ENCODE results near the gene CLK4. TPM values are rescaled to one million over a fixed set of nuclear protein-coding genes. Genes with fewer than 3 reads are reported as not detected.

Gene CLK4
- total and polyA plus RNA-seq, 5 donors from 2014 or later = 12.5 to 86.4 (median 19.1) TPM

- Histone ChIP-seq H3K4me3 (ENCODE audit: low read depth, low read length) (no peak overlapping the region), H3K36me3 (ENCODE audit: control insufficient read depth, insufficient read depth, low read length) (peaks cover 89% of the 10 kb centered on the region), H3K27ac (ENCODE audit: insufficient read depth, low read length, poor library complexity, severe bottlenecking) (no peak overlapping the region), H3K27me3 (ENCODE audit: control insufficient read depth, insufficient read depth, low read length) (no peaks in the 10 kb centered on the region), H3K4me1 (ENCODE audit: control insufficient read depth, insufficient read depth, low read length, poor library complexity, severe bottlenecking) (peaks cover 3% of the 10 kb centered on the region), H3K9me3 (ENCODE audit: control insufficient read depth in 2 of 2, low read length in 2 of 2) (no peaks in the 10 kb centered on the region)
- DNase-seq (no peak), ATAC-seq (ENCODE audit: low read depth in 2 of 2) (no peak)
- peak overlapping the region in 2 of 3 donors; percentile 1 to 16 for H3K27ac Mint-ChIP-seq
- H3K36me3 Mint-ChIP-seq = peaks cover 49% of the 10 kb centered on the region
- peaks cover 10 to 24% (median 17%) of the 10 kb centered on the region in 4 donors for H3K4me1 Mint-ChIP-seq
- H3K9me3 Mint-ChIP-seq = no peaks in the 10 kb centered on the region
- no peaks in the 10 kb centered on the region for H3K27me3 Mint-ChIP-seq
- H3K4me3 Mint-ChIP-seq = no peak overlapping the region
Observed at GRCh38 chr5:178612299-178612698, 14.6 kb downstream of the CLK4 start.

- Histone ChIP-seq H3K9me3 (ENCODE audit: control insufficient read depth in 2 of 2, low read length in 2 of 2) (no peaks in the 10 kb centered on the region), H3K27me3 (ENCODE audit: control insufficient read depth, insufficient read depth, low read length) (no peaks in the 10 kb centered on the region), H3K4me1 (ENCODE audit: control insufficient read depth, insufficient read depth, low read length, poor library complexity, severe bottlenecking) (no peaks in the 10 kb centered on the region), H3K27ac (ENCODE audit: insufficient read depth, low read length, poor library complexity, severe bottlenecking) (no peak overlapping the region), H3K36me3 (ENCODE audit: control insufficient read depth, insufficient read depth, low read length) (peaks cover 87% of the 10 kb centered on the region), H3K4me3 (ENCODE audit: low read depth, low read length) (no peak overlapping the region)
- no peak overlapping the region for H3K4me3 Mint-ChIP-seq
- H3K27ac Mint-ChIP-seq = peak overlapping the region in 1 of 3 donors; percentile 12
- no peaks in the 10 kb centered on the region for H3K27me3 Mint-ChIP-seq
- ATAC-seq (ENCODE audit: low read depth in 2 of 2) = no peak
- DNase-seq = no peak
- peaks cover 4 to 18% (median 6%) of the 10 kb centered on the region in 4 donors for H3K4me1 Mint-ChIP-seq
- peaks cover 53% of the 10 kb centered on the region for H3K36me3 Mint-ChIP-seq
- no peaks in the 10 kb centered on the region for H3K9me3 Mint-ChIP-seq
Observed at GRCh38 chr5:178606269-178606668, 20.6 kb downstream of the CLK4 start.

- Mint-ChIP-seq H3K9me3 (no peaks in the 10 kb centered on the region), H3K36me3 (peaks cover 55% of the 10 kb centered on the region), H3K4me1 (peaks cover 4 to 18% (median 6%) of the 10 kb centered on the region in 4 donors), H3K4me3 (no peak overlapping the region), H3K27me3 (no peaks in the 10 kb centered on the region), H3K27ac (no peak overlapping the region)
- ATAC-seq (ENCODE audit: low read depth in 2 of 2) (no peak), DNase-seq (no peak)
- Histone ChIP-seq H3K9me3 (ENCODE audit: control insufficient read depth in 2 of 2, low read length in 2 of 2) (no peaks in the 10 kb centered on the region), H3K4me3 (ENCODE audit: low read depth, low read length) (no peak overlapping the region), H3K27ac (ENCODE audit: insufficient read depth, low read length, poor library complexity, severe bottlenecking) (no peak overlapping the region), H3K4me1 (ENCODE audit: control insufficient read depth, insufficient read depth, low read length, poor library complexity, severe bottlenecking) (no peaks in the 10 kb centered on the region), H3K36me3 (ENCODE audit: control insufficient read depth, insufficient read depth, low read length) (peaks cover 84% of the 10 kb centered on the region), H3K27me3 (ENCODE audit: control insufficient read depth, insufficient read depth, low read length) (no peaks in the 10 kb centered on the region)
Observed at GRCh38 chr5:178605788-178606187, 21.1 kb downstream of the CLK4 start.

- ATAC-seq (ENCODE audit: low read depth in 2 of 2) (no peak), DNase-seq (no peak)
- no peaks in the 10 kb centered on the region for H3K4me1 ChIP-seq (ENCODE audit: control insufficient read depth, insufficient read depth, low read length, poor library complexity, severe bottlenecking)
- Mint-ChIP-seq H3K36me3 (peaks cover 52% of the 10 kb centered on the region), H3K4me1 (peaks cover 4 to 12% (median 5%) of the 10 kb centered on the region in 4 donors), H3K9me3 (peaks cover 0 to 4% (median 0%) of the 10 kb centered on the region in 7 donors), H3K27me3 (no peaks in the 10 kb centered on the region), H3K4me3 (no peak overlapping the region), H3K27ac (no peak overlapping the region)
- peaks cover 62% of the 10 kb centered on the region for H3K36me3 ChIP-seq (ENCODE audit: control insufficient read depth, insufficient read depth, low read length)
- no peaks in the 10 kb centered on the region for H3K9me3 ChIP-seq (ENCODE audit: control insufficient read depth in 2 of 2, low read length in 2 of 2)
- no peaks in the 10 kb centered on the region for H3K27me3 ChIP-seq (ENCODE audit: control insufficient read depth, insufficient read depth, low read length)
- H3K4me3 ChIP-seq (ENCODE audit: low read depth, low read length) = no peak overlapping the region
- H3K27ac ChIP-seq (ENCODE audit: insufficient read depth, low read length, poor library complexity, severe bottlenecking) = no peak overlapping the region
Observed at GRCh38 chr5:178602752-178603151, 24.1 kb downstream of the CLK4 start.

GRCh38 chr5:178595750-178596149, 31.1 kb downstream of the CLK4 start:
- no peak overlapping the region for H3K4me3 ChIP-seq (ENCODE audit: low read depth, low read length)
- Mint-ChIP-seq H3K27ac (no peak overlapping the region), H3K4me3 (no peak overlapping the region), H3K36me3 (peaks cover 14% of the 10 kb centered on the region), H3K9me3 (peaks cover 4 to 18% (median 15%) of the 10 kb centered on the region in 7 donors), H3K4me1 (peaks cover 0 to 6% (median 4%) of the 10 kb centered on the region in 4 donors), H3K27me3 (peaks cover 12% of the 10 kb centered on the region)
- peaks cover 6% of the 10 kb centered on the region for H3K27me3 ChIP-seq (ENCODE audit: control insufficient read depth, insufficient read depth, low read length)
- no peaks in the 10 kb centered on the region for H3K36me3 ChIP-seq (ENCODE audit: control insufficient read depth, insufficient read depth, low read length)
- peaks cover 3% of the 10 kb centered on the region for H3K4me1 ChIP-seq (ENCODE audit: control insufficient read depth, insufficient read depth, low read length, poor library complexity, severe bottlenecking)
- ATAC-seq (ENCODE audit: low read depth in 2 of 2) (no peak), DNase-seq (no peak)
- H3K27ac ChIP-seq (ENCODE audit: insufficient read depth, low read length, poor library complexity, severe bottlenecking) = no peak overlapping the region
- peaks cover 22 to 23% of the 10 kb centered on the region in 2 experiments for H3K9me3 ChIP-seq (ENCODE audit: control insufficient read depth in 2 of 2, low read length in 2 of 2)

GRCh38 chr5:178595150-178595549, 31.7 kb downstream of the CLK4 start:
- H3K27me3 Mint-ChIP-seq = peaks cover 16% of the 10 kb centered on the region
- H3K4me1 Mint-ChIP-seq = peaks cover 0 to 8% (median 4%) of the 10 kb centered on the region in 4 donors
- no peaks in the 10 kb centered on the region for H3K36me3 ChIP-seq (ENCODE audit: control insufficient read depth, insufficient read depth, low read length)
- H3K4me3 ChIP-seq (ENCODE audit: low read depth, low read length) = no peak overlapping the region
- H3K27me3 ChIP-seq (ENCODE audit: control insufficient read depth, insufficient read depth, low read length) = peaks cover 6% of the 10 kb centered on the region
- ATAC-seq (ENCODE audit: low read depth in 2 of 2) (no peak), DNase-seq (no peak)
- H3K36me3 Mint-ChIP-seq = peaks cover 12% of the 10 kb centered on the region
- H3K9me3 Mint-ChIP-seq = peaks cover 4 to 18% (median 15%) of the 10 kb centered on the region in 7 donors
- H3K9me3 ChIP-seq (ENCODE audit: control insufficient read depth in 2 of 2, low read length in 2 of 2) = peaks cover 22 to 23% of the 10 kb centered on the region in 2 experiments
- peaks cover 9% of the 10 kb centered on the region for H3K4me1 ChIP-seq (ENCODE audit: control insufficient read depth, insufficient read depth, low read length, poor library complexity, severe bottlenecking)
- H3K4me3 Mint-ChIP-seq = no peak overlapping the region
- no peak overlapping the region for H3K27ac ChIP-seq (ENCODE audit: insufficient read depth, low read length, poor library complexity, severe bottlenecking)
- no peak overlapping the region for H3K27ac Mint-ChIP-seq

GRCh38 chr5:178590924-178591423, 35.9 kb downstream of the CLK4 start:
- peaks cover 20 to 21% of the 10 kb centered on the region in 2 experiments for H3K9me3 ChIP-seq (ENCODE audit: control insufficient read depth in 2 of 2, low read length in 2 of 2)
- peaks cover 3% of the 10 kb centered on the region for H3K36me3 Mint-ChIP-seq
- H3K9me3 Mint-ChIP-seq = peaks cover 3 to 17% (median 12%) of the 10 kb centered on the region in 7 donors
- no peak overlapping the region for H3K27ac Mint-ChIP-seq
- DNase-seq = no peak
- peaks cover 15% of the 10 kb centered on the region for H3K27me3 ChIP-seq (ENCODE audit: control insufficient read depth, insufficient read depth, low read length)
- peaks cover 13% of the 10 kb centered on the region for H3K4me1 ChIP-seq (ENCODE audit: control insufficient read depth, insufficient read depth, low read length, poor library complexity, severe bottlenecking)
- peaks cover 51% of the 10 kb centered on the region for H3K27me3 Mint-ChIP-seq
- peak overlapping the region; percentile 53 to 86 (median 79) for H3K4me3 Mint-ChIP-seq
- no peak for ATAC-seq (ENCODE audit: low read depth in 2 of 2)
- H3K27ac ChIP-seq (ENCODE audit: insufficient read depth, low read length, poor library complexity, severe bottlenecking) = no peak overlapping the region
- peaks cover 0 to 13% (median 1%) of the 10 kb centered on the region in 4 donors for H3K4me1 Mint-ChIP-seq
- H3K4me3 ChIP-seq (ENCODE audit: low read depth, low read length) = no peak overlapping the region
- H3K36me3 ChIP-seq (ENCODE audit: control insufficient read depth, insufficient read depth, low read length) = no peaks in the 10 kb centered on the region
